SH-SY5Y (cell line): ENCODE results near the gene GZMB.

ENCODE experiments used
- GATA2 ChIP-seq: IDR thresholded peaks from 2 replicates; pipeline ENCODE4 v1.6.1; 2011; ENCODE audit warnings: mild to moderate bottlenecking, low read depth, low read length
- GATA3 ChIP-seq: IDR thresholded peaks from 2 replicates; pipeline ENCODE4 v1.6.1; 2011; ENCODE audit warnings: low read depth, mild to moderate bottlenecking, low read length, moderate library complexity

- TF ChIP-seq GATA3 (no peak), GATA2 (no peak)
Measured at GRCh38 chr14:24613241-24613640, 20.7 kb downstream of the GZMB start.
